Kidney (tissue), 14 donors: Measurements from ENCODE around the gene DZIP1. TPM values are rescaled to one million over a fixed set of nuclear protein-coding genes. Genes with fewer than 3 reads are reported as not detected.

Source experiments
- DNase-seq, 5 donors: peaks; one replicate each; pipeline ENCODE4 v3.0.0-alpha.2; 2013 to 2020
- FAIRE-seq: peaks from 2 replicates; lab custom pipeline; 2012; peaks lifted over from hg19 to GRCh38; lab: Jason Lieb, UNC
- H3K27ac ChIP-seq, 2 donors: one replicate each; pipeline ENCODE4 v1.7.0; 2013; ENCODE audit warnings: low read depth in 2 of 2, low read length in 2 of 2, inconsistent platforms in 1 of 2
- H3K27me3 ChIP-seq: one replicate; pipeline ENCODE4 v1.7.1; 2013; ENCODE audit warnings: low read length, inconsistent platforms; ENCODE audit not compliant: control insufficient read depth, insufficient read depth
- H3K36me3 ChIP-seq, 3 donors: one replicate each; pipeline versions ENCODE4 v1.7.0 to v1.7.1; 2013; ENCODE audit warnings: low read length in 3 of 3, control low read depth in 1 of 3, inconsistent platforms in 1 of 3; ENCODE audit not compliant: insufficient read depth in 3 of 3, control insufficient read depth in 2 of 3
- H3K4me1 ChIP-seq, 3 donors: one replicate each; pipeline versions ENCODE4 v1.7.0 to v1.7.1; 2013; ENCODE audit warnings: low read length in 3 of 3, inconsistent platforms in 1 of 3, low read depth in 1 of 3; ENCODE audit not compliant: control insufficient read depth in 2 of 3, insufficient read depth in 2 of 3
- H3K4me3 ChIP-seq, 3 donors: one replicate each; pipeline versions ENCODE4 v1.7.0 to v1.8.1; 2013; ENCODE audit warnings: low read length in 3 of 3, control low read depth in 1 of 3, inconsistent platforms in 1 of 3
- H3K9ac ChIP-seq, 3 donors: one replicate each; pipeline versions ENCODE4 v1.7.0 to v1.7.1; 2013; ENCODE audit warnings: low read length in 3 of 3, control low read depth in 1 of 3, inconsistent platforms in 1 of 3
- H3K9me3 ChIP-seq, 3 donors: one replicate each; pipeline versions ENCODE4 v1.7.0 to v1.7.1; 2013; ENCODE audit warnings: low read length in 3 of 3, control low read depth in 1 of 3, inconsistent platforms in 1 of 3; ENCODE audit not compliant: control insufficient read depth in 2 of 3, insufficient read depth in 1 of 3
- CTCF ChIP-seq: IDR thresholded peaks from 3 replicates; pipeline ENCODE4 v1.5.1; 2012; ENCODE audit warnings: mild to moderate bottlenecking, moderate library complexity, borderline replicate concordance; ENCODE audit not compliant: insufficient read depth; ENCODE audit errors: extremely low read depth
- intact Hi-C: fragments of 100-400 bp; cut with DNase I; formaldehyde crosslinking; loops from one replicate; pipeline ENCODE4 v1.11.1; 2022
- polyA plus RNA-seq: library from polyadenylated mRNA; stranded (reverse); fragments of 350-450 nt; fragmentation: Illumina TruSeq; extraction: RNeasy Lipid Tissue Mini Kit (QIAGEN cat#74804); gene quantifications from one replicate; pipeline ENCODE4 v1.2.3, GENCODE V29; 2014; ENCODE audit warnings: low read depth, low replicate concordance; ENCODE audit not compliant: insufficient read depth
- total RNA-seq: library from RNA; stranded (reverse); fragmentation: NEBNext Ultra II Directional; extraction: Animal tissue kit (Norgen Biotek cat#: 25700); gene quantifications from one replicate; pipeline ENCODE4 v1.2.1, GENCODE V29; 2021
- donor health status: control.
- donor health status: control.
- donor health status: control.
- donor health status: control.
- donor health status: control.
- donor health status: DM: yes; HTN: yes; CAD: no.
- donor health status: Normal renal cell carcinoma (clear cell type).

The DZIP1 gene
- total and polyA plus RNA-seq, 2 donors from 2014 or later, result 26.7 to 41.4 TPM

DNA sequence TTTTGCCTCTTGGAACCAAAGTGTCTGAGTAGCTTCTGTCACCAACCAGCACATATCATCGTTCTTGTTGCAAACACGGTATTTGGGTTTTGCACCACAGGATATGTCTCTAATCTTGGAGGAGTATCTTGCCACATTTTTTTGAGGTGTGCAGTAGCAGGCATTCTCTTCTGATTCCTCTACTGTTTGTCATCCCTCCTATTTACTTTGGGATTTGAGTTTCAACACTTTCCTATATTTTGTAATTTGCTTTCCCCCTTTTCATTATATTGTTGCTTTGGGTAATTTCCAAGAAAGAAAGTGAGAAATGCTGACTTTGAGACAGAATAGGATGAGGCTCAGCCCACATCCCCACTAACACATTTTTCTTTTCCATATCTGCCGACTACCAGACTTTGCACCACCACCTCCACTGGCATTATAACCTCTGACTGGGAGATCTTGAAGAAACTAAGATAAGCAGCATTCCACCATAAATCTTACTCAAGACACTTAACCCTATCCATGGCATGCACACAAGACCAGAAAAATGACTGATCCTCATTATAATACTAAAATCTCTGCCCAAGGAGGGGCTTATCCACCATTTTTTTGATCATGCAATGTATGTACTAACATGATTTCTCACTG is 12.0 kb upstream of the DZIP1 start:
- H3K27me3 ChIP-seq, result no peaks in the 10 kb centered on the region
- no peaks in the 10 kb centered on the region for H3K36me3 ChIP-seq
- no peak overlapping the region for H3K9ac ChIP-seq
- no peak overlapping the region for H3K4me3 ChIP-seq
- DNase-seq (no peak), FAIRE-seq (no peak)
- no peaks in the 10 kb centered on the region for H3K9me3 ChIP-seq
- H3K4me1 ChIP-seq, result no peaks in the 10 kb centered on the region
- no peak overlapping the region for H3K27ac ChIP-seq
- TF ChIP-seq CTCF, result no peak
- intact Hi-C loops, result no loop called here

DNA sequence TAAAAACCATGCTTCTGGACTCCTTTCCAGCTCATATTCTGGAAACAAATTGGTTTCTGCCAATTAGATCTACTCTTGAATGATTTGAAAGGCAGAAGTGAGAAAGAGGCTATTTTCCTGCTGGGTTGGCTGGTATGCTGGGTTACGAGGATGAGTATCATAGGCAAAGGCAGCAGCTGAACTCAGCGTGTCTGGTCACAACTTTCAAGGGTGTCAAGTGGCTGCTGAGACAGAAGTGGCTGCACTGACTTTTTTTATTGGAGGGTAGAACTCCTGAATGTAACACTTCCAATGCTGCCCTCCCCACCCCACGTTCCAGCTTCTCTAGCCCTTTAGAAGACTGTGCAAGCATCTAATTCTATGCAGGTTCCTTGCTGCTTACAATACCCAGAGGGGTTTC is 8.3 kb upstream of the DZIP1 start:
- no peaks in the 10 kb centered on the region for H3K9me3 ChIP-seq
- FAIRE-seq (no peak), DNase-seq (no peak)
- H3K4me1 ChIP-seq, result no peaks in the 10 kb centered on the region
- intact Hi-C loops, result no loop called here
- no peak overlapping the region for H3K9ac ChIP-seq
- H3K27me3 ChIP-seq, result no peaks in the 10 kb centered on the region
- H3K27ac ChIP-seq, result no peak overlapping the region
- no peaks in the 10 kb centered on the region for H3K36me3 ChIP-seq
- TF ChIP-seq CTCF, result no peak
- no peak overlapping the region for H3K4me3 ChIP-seq

DNA sequence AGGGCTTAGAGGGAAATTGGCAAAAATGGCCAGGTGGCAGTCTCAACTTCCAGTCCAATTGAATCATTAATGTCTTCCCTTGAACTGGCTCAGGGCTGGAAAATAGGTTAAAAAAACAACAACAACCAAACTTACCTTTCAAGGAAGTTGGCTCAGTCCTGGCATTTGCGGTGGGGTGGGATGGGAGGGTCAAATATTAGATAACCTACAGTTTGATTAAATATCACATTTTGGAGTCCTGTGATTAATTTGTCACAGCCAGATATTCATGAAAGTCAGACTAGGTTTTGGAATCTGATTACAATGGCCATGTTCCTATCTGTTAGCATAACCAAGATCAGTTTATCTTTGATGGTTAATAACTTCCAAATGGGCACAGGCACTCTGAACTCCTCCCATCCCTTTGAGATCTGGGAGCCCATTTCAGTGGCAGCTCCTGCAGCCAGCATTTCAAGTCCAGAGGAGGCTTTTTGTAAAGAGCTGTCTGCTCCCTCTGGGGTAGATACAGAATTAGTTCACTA is 7.8 kb upstream of the DZIP1 start:
- Histone ChIP-seq H3K27me3 (no peaks in the 10 kb centered on the region), H3K36me3 (no peaks in the 10 kb centered on the region), H3K9ac (no peak overlapping the region), H3K4me1 (no peaks in the 10 kb centered on the region), H3K9me3 (no peaks in the 10 kb centered on the region), H3K27ac (no peak overlapping the region), H3K4me3 (no peak overlapping the region)
- DNase-seq, result no peak
- FAIRE-seq, result no peak
- TF ChIP-seq CTCF, result no peak
- intact Hi-C loops, result no loop called here
